ENCODE measurements around the gene SULT1C3.

SULT1C3 gene

DNA sequence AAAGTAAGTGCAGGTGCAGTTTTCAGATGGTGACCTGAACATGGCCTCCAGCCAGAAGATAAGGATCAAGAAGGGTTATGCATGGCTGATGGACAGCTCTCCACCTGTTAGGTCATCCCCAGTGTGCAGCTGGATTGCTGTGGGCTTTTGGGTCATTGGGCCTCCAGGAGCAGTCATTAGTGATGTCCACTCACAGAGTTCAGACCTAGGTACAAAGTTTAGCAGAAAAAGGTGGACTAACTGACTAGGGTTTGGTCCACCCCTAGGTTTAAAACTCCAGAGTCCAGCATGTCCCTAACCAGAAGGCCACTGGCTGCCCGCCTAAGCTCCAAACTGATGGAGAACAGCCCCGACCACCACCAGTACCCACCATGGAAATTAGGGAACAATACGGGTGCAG, 30.6 kb downstream of the SULT1C3 start:
- Histone ChIP-seq H3K27me3 (ENCODE audit: insufficient read depth, poor library complexity, severe bottlenecking) (no peaks in the 10 kb centered on the region), H3K27ac (replicated peaks) (no peak overlapping the region)

GRCh38 chr2:108270768-108271506, 31.2 kb downstream of the SULT1C3 start:
- H3K27ac ChIP-seq (replicated peaks): no peak overlapping the region
- DNase-seq (ENCODE audit: low read depth in 1 of 2, low spot score in 1 of 2): no peak
- TF ChIP-seq CTCF (IDR thresholded peaks at IDR 0.05; ENCODE audit: insufficient read depth, low read length): no peak
- TF ChIP-seq SPI1 (IDR thresholded peaks at IDR 0.05; ENCODE audit: borderline replicate concordance, low read depth): no peak
- TF ChIP-seq POLR2AphosphoS5 (IDR thresholded peaks at IDR 0.05; ENCODE audit: low read depth): no peak
- TF ChIP-seq, protein P1, sequence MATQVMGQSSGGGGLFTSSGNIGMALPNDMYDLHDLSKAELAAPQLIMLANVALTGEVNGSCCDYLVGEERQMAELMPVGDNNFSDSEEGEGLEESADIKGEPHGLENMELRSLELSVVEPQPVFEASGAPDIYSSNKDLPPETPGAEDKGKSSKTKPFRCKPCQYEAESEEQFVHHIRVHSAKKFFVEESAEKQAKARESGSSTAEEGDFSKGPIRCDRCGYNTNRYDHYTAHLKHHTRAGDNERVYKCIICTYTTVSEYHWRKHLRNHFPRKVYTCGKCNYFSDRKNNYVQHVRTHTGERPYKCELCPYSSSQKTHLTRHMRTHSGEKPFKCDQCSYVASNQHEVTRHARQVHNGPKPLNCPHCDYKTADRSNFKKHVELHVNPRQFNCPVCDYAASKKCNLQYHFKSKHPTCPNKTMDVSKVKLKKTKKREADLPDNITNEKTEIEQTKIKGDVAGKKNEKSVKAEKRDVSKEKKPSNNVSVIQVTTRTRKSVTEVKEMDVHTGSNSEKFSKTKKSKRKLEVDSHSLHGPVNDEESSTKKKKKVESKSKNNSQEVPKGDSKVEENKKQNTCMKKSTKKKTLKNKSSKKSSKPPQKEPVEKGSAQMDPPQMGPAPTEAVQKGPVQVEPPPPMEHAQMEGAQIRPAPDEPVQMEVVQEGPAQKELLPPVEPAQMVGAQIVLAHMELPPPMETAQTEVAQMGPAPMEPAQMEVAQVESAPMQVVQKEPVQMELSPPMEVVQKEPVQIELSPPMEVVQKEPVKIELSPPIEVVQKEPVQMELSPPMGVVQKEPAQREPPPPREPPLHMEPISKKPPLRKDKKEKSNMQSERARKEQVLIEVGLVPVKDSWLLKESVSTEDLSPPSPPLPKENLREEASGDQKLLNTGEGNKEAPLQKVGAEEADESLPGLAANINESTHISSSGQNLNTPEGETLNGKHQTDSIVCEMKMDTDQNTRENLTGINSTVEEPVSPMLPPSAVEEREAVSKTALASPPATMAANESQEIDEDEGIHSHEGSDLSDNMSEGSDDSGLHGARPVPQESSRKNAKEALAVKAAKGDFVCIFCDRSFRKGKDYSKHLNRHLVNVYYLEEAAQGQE (IDR thresholded peaks at IDR 0.05; ENCODE audit: insufficient replicate concordance, low read depth): no peak
- no peak for TF ChIP-seq GABPA (IDR thresholded peaks at IDR 0.05; ENCODE audit: low read depth)
- H3K4me3 ChIP-seq (replicated peaks; ENCODE audit: insufficient read depth, low read length): no peak overlapping the region
- H3K27me3 ChIP-seq (ENCODE audit: insufficient read depth, poor library complexity, severe bottlenecking): no peaks in the 10 kb centered on the region

More for the DNA sequence above, 30.6 kb downstream of the SULT1C3 start:
- TF ChIP-seq POLR2AphosphoS5 (IDR thresholded peaks at IDR 0.05; ENCODE audit: low read depth) (no peak), CTCF (IDR thresholded peaks at IDR 0.05; ENCODE audit: insufficient read depth, low read length) (no peak), SPI1 (IDR thresholded peaks at IDR 0.05; ENCODE audit: borderline replicate concordance, low read depth) (no peak)
- TF ChIP-seq, protein P1 (IDR thresholded peaks at IDR 0.05; ENCODE audit: insufficient replicate concordance, low read depth): no peak
- no peak overlapping the region for H3K4me3 ChIP-seq (replicated peaks; ENCODE audit: insufficient read depth, low read length)
- DNase-seq (ENCODE audit: low read depth in 1 of 2, low spot score in 1 of 2): no peak

DNA sequence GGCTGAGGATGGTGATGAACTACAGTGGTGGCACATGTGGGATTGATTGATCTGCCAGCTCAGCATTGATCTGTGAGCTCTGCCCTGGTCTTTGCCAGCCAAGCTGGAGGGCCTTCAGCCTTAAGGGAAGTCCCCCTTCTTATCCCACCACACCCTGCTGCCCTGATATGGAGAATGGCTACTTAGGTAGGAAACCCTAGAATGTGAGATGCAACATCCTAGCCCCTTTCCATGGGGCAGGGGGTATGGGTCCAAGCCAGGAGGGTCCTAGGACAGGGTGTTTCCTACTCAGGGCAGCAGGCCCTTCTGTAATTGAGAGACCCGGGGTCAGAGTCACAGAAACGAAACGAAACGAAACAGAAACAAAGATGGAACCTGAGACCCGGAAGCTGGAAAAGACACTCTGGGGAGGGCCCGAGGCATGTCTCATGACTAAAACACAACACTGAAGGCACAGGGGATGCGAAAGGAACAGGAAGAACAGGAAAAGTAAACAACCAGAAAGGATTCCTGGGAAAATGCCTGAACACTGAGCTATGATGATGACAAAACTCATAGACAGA, 32.0 kb downstream of the SULT1C3 start:
- Histone ChIP-seq H3K4me3 (replicated peaks; ENCODE audit: insufficient read depth, low read length) (no peak overlapping the region), H3K27ac (replicated peaks) (no peak overlapping the region)
- TF ChIP-seq CTCF (IDR thresholded peaks at IDR 0.05; ENCODE audit: insufficient read depth, low read length) (no peak), POLR2AphosphoS5 (IDR thresholded peaks at IDR 0.05; ENCODE audit: low read depth) (no peak), SPI1 (IDR thresholded peaks at IDR 0.05; ENCODE audit: borderline replicate concordance, low read depth) (no peak), GABPA (IDR thresholded peaks at IDR 0.05; ENCODE audit: low read depth) (no peak)
- TF ChIP-seq, protein P1 (IDR thresholded peaks at IDR 0.05; ENCODE audit: insufficient replicate concordance, low read depth): no peak

More for the DNA sequence above, 32.0 kb downstream of the SULT1C3 start:
- no peak for DNase-seq (ENCODE audit: low read depth in 1 of 2, low spot score in 1 of 2)
- H3K27me3 ChIP-seq (ENCODE audit: insufficient read depth, poor library complexity, severe bottlenecking): no peaks in the 10 kb centered on the region
